ENCODE results near the gene SHFL. TPM values are rescaled to one million over a fixed set of nuclear protein-coding genes. Genes with fewer than 3 reads are reported as not detected.

The SHFL gene
- polyA plus RNA-seq, 1 donor: 10.7 TPM

DNA sequence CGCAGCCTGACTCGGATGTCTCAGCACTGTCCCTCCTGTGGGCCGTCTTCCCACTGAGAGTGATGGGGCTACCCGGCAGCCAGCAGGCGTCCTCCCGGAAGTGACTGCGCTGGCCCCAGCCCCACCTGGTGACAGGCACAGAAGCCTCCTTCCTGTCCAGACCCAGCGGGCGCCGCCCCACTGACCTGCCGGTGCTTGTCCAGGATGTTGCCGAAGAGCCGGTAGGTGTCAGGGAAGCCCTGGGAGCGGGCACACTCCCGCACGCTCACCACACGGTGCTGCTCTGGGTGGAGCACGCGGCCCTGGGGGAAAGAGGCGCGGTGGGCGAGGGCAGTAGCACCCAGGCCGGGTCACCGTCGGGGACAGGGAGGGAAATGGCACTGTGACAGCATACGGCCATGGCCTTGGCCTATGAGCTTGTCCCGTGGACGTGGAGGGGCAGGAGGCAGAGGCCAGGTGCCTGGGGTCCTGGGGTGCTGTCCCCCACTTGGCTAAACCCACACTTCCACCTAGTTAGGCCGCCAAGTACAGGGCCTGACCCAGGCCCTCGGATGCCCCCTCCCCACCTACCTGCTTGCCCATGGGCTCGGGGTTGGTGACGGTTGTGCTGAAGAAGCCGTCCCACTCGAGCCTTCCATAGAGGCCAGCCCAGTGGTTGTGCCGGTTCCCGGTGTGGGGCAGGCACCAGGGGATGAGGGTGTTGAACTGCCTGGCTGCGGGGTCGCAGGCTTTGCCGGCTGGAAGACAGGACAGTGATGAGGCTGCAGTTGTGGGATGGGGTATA lies 49.6 kb downstream of the SHFL start:
- DNase-seq: no peak

DNA sequence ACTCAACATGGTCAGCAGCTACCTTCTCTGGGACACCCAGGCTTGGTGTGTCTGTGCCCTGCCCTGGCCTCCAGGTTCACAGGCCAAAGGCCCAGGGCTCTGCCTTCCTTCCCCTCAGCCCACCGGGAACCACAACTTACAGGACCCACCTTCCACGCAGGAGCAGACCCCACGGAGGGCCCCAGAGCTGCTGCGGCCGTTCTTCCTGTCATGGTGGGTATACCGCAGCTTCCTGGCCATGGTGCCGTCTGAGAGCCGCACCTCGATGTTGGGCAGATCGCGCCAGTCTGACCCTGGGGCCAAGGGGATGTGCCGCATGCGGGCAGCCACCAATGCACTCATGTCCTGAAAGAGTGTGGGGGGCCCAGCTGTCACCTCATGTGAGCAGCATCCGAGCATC lies 50.8 kb downstream of the SHFL start:
- DNase-seq: no peak

DNA sequence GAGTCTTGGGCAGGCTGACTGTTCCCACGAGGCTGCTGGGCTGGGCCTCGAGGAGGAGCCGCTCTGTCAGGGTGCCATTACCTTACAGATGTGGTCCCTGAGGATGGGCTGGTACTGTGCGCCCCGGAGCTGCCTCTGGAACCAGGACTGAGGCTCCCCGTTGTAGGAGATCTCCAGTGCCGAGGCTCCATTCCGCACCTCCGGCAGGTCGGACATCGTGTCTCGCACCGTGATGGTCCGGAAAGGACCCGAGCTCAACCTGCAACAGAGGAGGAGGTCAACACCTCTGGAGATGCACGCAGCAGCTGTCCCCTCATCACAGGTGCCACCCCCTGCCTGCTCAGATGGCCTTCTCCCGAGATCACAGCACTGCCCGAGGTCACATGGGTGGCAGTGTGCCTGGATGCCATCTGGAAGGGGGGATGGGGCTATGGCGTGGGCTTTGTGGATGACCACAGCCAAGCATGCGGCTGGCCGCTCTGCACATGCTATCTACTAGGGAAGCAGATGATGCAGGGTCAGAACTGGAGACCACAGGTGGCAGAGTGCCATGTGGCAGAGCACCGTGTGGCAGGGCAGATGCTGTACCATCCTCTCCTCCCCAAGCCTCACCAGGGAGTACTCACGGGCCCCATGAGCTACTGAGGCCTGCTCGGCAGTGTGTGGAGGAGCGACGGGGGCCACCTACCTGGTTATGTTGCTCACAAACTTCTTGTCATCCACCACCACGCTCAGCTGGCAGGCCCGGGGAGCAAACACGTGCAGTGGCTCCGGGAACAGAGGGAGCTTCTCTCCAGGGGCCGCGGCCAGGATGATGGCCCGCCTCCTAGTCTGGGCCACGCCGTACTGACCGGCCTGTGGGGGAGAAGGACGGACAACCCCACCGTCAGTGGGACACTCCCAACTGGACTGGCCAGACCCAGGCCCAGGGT lies 51.9 kb downstream of the SHFL start:
- no peak for DNase-seq

DNA sequence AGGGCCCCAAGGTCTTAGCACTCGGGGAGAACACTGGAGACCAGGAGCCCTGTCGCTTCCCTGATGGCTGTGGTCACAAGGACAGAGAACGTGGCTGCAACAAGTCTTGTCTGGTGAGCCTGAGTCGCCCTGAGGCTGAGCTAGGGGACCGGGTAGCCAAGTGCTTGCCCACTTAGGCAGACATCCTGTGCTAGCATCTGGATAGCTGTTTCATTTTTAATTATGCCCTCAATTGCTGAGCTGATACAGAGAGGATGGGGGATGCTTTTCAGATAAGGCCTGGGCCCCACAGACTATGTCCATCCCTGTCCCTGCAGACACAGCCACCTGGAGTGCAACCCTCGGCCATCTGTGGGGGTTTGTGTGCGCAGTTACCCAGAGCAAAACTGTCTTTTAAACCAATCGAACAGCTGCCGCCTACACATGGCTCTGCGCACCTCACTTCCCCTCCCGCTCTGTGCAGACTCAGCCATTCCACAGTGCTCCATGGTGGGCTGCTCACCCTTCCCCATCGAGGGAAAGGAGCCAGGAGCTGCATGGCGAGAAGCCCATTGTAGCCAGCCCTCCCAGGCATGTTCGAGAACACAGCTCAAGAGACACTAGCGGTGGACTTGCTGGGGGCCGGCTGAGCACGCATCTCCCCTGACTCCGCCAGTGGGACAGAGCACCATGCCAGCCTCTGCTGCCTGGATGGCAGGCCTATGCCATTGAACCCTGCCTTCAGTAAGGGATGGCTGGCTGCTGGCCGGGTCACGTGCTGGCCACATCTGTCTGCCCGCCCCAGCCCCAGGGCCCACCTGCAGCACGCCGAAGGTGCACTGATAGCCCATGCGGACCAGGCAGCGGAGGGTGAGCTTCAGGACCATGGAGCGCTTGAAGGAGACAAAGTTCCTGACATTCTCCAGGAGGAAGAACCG lies 53.0 kb downstream of the SHFL start:
- DNase-seq: no peak

DNA sequence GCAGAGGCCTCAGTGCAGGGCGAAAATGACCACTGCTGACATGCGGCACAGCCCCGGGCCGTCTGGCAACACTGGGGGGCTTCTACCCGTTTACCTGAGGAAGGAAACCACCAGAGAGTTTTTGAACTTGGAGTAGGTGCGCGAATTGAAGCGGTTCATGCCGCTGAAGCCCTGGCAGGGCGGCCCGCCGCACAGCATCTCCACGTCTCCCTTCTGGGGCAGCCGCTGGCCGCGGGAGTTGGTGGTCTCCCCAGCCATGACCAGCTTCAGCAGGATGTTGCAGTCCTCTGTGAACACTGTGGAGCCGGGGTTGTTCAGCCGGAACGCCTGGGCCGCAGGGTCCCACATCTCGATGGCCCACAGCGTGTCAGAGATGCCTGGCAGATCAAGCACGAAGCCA lies 53.8 kb downstream of the SHFL start:
- no peak for DNase-seq

DNA sequence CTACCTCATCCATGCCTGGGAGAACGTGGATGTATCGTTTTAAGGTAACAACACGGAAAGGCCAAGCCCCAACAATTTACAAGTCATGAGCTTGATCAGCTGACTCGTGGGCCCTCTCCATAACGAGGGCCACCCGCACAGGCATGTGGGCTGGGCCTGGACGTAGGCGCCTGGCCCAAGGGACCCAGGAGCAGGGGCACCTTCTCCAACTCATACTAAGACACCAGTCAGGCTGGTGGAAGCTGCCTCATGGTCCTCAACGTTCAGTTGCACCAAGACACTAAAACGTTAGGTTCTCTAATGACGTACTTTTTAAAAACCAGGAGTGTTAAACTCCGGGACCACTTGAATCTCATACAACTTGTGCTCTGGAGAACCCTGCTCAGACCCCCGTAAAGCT lies 55.4 kb downstream of the SHFL start:
- no peak for DNase-seq

DNA sequence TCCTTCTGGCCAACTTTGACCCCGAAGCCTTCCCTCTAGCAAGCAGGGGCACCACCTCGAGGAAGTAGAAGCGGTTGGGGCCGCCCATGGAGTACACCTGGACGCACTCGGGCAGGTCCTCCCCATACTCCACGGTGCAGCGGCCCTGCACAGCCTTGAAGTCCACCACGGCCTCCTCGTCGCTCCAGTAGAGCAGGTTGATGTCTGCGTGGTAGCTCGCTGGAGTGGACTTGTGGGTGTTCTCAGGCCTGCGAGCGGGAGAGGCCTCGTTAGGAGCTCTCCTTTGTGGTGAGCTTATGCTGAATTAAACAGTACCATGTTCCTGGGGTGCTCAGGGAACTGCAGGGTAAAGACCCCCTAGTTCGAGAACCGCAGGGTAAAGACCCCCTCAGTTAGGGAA lies 55.9 kb downstream of the SHFL start:
- DNase-seq: no peak

Other genes with a start within 250 kb of the SHFL start
- gene OLFM2, start 149.8 kb upstream of the SHFL start, polyA plus RNA-seq (ENCODE audit: insufficient read length): 30.2 TPM
- 77.6 TPM for gene COL5A3, start 75.8 kb upstream of the SHFL start, polyA plus RNA-seq (ENCODE audit: insufficient read length)
- not detected for gene RDH8, start 72.8 kb upstream of the SHFL start, polyA plus RNA-seq (ENCODE audit: insufficient read length)
- 1.7 TPM for gene ANGPTL6, start 16.4 kb downstream of the SHFL start, polyA plus RNA-seq (ENCODE audit: insufficient read length)
- 30.6 TPM for gene PPAN, start 20.0 kb downstream of the SHFL start, polyA plus RNA-seq (ENCODE audit: insufficient read length)
- gene P2RY11, start 25.4 kb downstream of the SHFL start, polyA plus RNA-seq (ENCODE audit: insufficient read length): 11.7 TPM
- 287 TPM for gene EIF3G, start 33.6 kb downstream of the SHFL start, polyA plus RNA-seq (ENCODE audit: insufficient read length)
- gene DNMT1, start 108.6 kb downstream of the SHFL start, polyA plus RNA-seq (ENCODE audit: insufficient read length): 65.8 TPM
- gene S1PR2, start 145.0 kb downstream of the SHFL start, polyA plus RNA-seq (ENCODE audit: insufficient read length): 10.8 TPM
- gene MRPL4, start 165.9 kb downstream of the SHFL start, polyA plus RNA-seq (ENCODE audit: insufficient read length): 36.0 TPM
- 9.5 TPM for gene ICAM1, start 184.8 kb downstream of the SHFL start, polyA plus RNA-seq (ENCODE audit: insufficient read length)
- gene ICAM4, start 200.6 kb downstream of the SHFL start, polyA plus RNA-seq (ENCODE audit: insufficient read length): 0.45 TPM
- gene ICAM5, start 203.6 kb downstream of the SHFL start, polyA plus RNA-seq (ENCODE audit: insufficient read length): 0.23 TPM
- 5.0 TPM for gene ZGLP1, start 223.5 kb downstream of the SHFL start, polyA plus RNA-seq (ENCODE audit: insufficient read length)
- gene FDX2, start 229.7 kb downstream of the SHFL start, polyA plus RNA-seq (ENCODE audit: insufficient read length): 19.4 TPM
- gene RAVER1, start 247.2 kb downstream of the SHFL start, polyA plus RNA-seq (ENCODE audit: insufficient read length): 18.4 TPM